Measurements from ENCODE around the gene CCDC80.

CCDC80 gene

GRCh38 chr3:112654979-112655378 lies 14.0 kb upstream of the CCDC80 start:
- DNase-seq: no peak

DNA sequence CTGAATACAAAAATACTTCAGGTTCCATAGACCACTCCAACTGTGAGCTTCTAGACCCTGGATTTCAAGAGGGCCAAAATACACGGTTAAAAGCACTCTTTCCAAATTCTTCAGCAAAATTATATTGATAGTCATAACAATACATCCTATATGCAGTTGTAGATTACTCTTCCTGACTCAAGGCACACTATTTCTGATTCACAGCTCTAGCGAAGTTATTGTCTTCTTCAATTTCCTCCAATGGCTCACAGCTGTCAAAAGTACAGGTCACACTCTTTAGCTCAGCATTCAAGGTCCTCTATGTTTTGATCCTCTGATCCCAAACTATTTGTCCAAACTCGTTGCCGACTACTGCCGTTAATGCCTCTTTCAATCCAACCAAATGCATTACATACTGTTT lies 13.5 kb upstream of the CCDC80 start:
- DNase-seq: no peak

- DNase-seq: no peak
Measured at GRCh38 chr3:112653881-112654300, 12.9 kb upstream of the CCDC80 start.

DNA sequence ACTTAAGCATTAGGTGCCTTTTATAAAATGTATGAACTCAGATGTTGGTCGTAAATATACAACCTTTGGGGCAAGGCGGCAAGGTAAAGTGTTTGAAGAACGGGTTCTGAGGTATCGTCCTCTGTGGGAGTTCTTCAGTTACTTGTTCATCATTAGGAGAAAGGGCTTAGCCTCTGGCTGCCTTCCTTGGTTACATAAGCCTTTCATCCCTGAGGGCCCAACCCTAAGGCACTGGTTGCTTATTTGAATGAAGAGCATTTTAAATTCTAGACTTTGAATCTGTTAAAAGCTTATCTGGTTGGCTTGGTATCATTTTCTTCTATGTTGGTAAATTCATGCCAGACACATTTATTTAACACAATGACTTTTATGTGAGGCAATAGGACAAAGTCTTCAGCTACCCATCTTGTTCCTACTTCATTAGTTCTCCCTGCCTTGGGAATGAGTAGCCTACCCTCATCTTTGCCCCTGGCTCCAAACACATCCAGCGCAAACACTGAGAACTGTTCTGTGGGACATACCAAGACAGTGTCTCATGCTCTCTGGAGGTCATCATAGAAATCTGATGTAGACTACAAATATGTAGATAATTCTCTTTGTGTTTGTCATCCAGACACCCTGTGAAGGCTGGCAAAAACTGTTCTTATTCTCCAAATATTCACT lies 12.4 kb upstream of the CCDC80 start:
- DNase-seq: no peak

- no peak for DNase-seq
Measured at GRCh38 chr3:112651516-112651915, 10.6 kb upstream of the CCDC80 start.

GRCh38 chr3:112651071-112651470 lies 10.1 kb upstream of the CCDC80 start:
- no peak for DNase-seq

- no peak for DNase-seq
Measured at GRCh38 chr3:112650482-112650881, 9.5 kb upstream of the CCDC80 start.

GRCh38 chr3:112649478-112649735 lies 8.5 kb upstream of the CCDC80 start:
- no peak for DNase-seq

- no peak for DNase-seq
Measured at GRCh38 chr3:112647122-112647521, 6.2 kb upstream of the CCDC80 start.

- DNase-seq: peak; percentile 32
Measured at GRCh38 chr3:112646623-112647022, 5.7 kb upstream of the CCDC80 start.

DNA sequence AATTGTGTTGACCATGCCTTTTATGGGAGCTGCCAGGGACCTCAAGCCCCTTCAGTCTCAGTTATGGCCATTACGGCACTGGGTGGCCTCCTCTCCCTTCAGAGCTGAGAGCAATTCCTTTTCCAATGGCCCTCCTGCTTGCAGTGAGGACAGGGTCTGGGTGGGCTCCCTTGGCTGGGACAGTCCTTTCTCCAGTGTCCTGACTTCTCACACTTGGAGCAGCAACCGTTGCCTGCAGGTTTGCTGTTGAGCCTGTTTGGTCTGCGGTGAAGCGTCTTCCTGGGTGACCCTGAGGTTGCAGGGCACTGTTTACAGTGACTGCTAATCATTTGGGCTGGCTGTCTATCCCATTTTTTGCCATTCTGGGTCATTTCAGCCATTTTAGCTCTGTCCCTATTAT lies 3.5 kb upstream of the CCDC80 start:
- no peak for DNase-seq

DNA sequence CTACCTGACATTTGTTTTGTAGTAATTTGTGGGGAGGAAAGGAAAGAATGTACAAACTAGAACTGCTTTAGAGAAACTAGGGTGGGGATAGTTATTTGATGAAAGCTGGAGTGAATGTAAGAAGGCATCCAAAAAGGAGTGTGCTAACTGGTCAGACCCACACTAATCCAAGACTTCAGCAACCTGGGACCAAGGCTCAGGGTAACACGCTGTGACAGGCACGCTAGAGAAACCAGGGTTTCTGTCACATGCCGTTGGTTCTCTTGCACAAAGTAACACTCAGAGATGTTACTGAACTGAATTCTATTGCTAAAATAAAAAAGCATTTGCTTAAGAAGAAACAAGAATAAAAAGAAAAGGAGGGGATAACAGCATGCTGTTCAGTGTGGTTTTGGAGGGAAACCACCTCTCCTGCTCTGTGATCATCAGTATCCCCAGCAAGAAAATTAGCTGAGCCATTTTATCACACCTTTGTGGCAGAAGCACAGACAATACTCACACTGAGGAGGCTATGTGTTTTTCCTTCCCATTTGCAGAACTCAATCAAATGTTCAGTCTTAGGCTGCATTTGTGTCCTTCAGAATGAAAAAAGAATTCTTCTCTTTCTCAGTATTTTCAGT lies 2.8 kb upstream of the CCDC80 start:
- no peak for DNase-seq

- peak; percentile 70 for DNase-seq
Measured at GRCh38 chr3:112642912-112643506, 2.1 kb upstream of the CCDC80 start.

DNA sequence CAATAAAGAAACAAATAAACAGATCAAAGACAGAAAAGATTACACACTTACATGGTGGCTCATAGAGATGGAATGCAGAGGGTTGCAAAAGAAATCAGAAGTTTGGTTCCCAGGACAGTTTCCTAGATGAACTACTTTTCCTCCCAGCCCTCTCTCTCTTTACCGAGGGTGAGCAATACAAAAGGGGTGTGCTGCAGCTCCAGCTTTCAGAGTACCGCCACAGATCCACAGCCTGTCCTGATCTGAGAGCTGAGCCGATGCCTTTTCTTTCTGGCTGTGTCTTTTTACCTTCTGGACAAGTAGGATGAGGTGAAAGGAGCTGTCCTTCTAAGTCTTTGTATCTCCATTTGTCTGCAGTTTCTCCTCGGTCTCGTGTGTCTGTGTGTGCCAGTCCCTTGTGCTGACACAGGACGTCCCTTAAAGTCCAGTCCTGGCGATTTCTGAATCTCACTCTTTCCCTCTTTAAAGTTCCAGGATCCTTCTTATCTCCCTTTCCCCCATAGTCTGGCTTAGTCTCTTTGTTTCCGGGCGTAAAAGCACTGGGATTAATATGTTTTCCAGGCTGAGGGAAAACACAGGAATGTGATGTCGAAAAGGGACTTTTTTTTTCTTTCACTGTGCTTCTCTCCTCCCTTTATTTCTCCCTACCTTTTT lies 540 bp downstream of the CCDC80 start:
- DNase-seq: no peak

- DNase-seq: no peak
Measured at GRCh38 chr3:112639455-112640225, 1.3 kb downstream of the CCDC80 start.

DNA sequence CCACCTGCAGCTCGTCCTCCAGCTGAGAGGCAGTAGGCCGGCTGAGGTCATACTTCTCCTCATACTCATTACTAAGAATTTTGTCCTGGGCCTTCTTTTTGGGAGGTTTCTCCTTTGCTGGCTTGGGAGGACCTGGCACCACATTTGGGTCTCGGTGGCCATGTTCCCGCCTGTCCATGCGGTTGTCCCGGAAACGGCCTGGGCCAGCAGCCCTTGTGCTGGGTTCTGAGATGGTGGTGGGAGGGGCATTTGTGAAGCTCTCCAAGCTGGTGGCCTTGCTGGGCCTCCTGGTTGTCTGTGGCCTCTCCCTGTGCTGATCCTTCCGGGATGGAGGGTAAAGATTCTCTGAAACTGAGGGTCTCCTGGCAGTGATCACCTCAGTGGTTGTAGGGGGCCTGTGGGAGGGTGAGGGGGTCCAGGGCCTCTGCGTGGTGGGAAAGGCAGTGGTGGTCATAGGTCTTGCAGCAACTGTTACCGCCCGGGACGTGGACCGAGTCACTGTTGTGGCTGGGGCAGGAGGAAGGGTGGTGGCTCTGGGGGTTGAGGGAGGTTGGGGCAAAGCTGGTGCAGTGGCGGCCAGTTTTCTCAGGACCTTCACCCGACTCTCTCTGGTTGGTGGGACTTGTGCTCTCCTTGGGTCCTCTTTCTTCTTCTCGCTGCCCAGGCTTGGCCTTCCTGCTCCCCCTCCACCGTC lies 2.5 kb downstream of the CCDC80 start:
- no peak for DNase-seq

GRCh38 chr3:112637700-112638099 lies 3.2 kb downstream of the CCDC80 start:
- DNase-seq: no peak

DNA sequence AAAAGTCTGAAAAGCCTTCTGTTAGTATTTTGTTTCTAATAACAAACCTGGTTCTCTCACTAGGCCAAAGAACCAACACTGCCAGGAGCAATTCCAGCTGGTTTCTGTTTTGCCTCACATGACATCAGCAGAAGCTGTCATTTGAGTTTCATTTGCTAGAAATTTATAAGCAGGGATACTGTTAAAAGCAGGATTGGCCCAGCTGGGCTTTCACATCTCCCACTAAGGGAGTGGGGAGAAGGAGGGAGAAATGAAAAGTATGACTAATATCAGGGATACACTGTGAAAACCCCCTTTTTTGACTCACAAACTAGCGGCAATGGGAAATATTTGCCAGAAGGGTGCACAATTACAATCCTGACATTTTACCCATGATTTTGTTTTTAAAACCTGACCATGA lies 5.3 kb downstream of the CCDC80 start:
- DNase-seq: no peak

DNA sequence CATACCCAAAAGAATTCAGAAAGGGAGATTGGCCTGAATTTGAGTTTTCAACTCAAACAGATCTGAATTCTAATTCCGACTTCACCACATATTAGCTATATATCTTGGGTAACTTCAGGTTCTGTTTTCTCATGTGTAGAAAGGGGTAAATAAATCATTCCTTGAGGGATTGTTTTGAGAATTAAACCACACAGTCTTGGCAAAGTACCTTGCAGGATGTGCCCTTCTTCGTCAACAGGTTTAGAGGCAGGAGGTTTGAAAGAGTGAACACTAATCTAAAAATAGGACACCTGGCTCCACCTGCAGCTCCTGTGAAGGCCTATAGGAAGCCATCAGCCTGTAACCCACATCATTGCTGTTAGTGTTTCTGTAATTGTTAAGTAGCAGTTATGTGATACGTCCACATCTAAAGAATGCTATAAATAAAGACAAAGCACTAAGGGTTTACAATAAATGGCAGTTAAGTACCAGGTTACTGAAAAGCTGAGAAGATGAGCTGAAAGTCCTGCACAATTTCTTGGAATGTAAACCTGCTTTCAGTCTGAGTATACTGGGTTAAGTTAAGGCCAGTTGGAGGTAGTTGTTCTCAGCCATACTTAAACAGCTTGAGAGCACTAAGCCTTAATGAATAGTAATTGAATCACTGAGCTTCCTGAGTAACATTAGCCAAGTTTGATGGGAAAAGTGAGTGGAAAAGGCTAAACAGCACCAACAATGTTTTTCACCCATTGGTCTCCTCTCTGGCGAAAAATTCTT lies 6.0 kb downstream of the CCDC80 start:
- DNase-seq: peak; percentile 15

DNA sequence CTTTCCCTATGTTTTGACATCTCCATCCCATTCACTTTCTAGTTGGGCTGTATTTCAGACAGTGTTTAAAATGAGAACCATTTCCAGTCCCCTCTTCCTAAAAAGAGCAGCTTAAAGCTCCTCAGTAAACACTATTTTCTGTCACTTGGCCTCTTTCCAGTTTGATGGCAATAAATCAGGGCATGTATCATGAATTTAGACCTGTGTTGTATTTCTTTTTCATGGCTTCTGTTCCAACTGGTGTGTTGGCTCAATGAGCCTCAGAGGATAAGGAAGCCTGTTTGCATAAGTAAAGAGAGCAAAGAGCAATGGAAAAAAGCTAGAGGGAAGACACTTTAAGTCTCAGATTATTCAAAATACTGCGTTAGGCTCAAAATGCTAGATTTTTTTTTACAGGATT lies 7.2 kb downstream of the CCDC80 start:
- no peak for DNase-seq

GRCh38 chr3:112633191-112633590 lies 7.8 kb downstream of the CCDC80 start:
- no peak for DNase-seq

- DNase-seq: no peak
Measured at GRCh38 chr3:112632596-112632995, 8.3 kb downstream of the CCDC80 start.

Measured in NCI-H2029 (cell line).